ENCODE measurements around the gene SSBP1. TPM values are rescaled to one million over a fixed set of nuclear protein-coding genes. Genes with fewer than 3 reads are reported as not detected.

SSBP1 gene
- total and polyA plus RNA-seq, 2 of the 4 experiments (the other 2 are of a cell fraction) = 158 to 204 TPM

GRCh38 chr7:141729020-141729419, 9.1 kb upstream of the SSBP1 start:
- Histone ChIP-seq H3K9ac (ENCODE audit: low read depth, low read length) (no peak overlapping the region), H3K23ac (ENCODE audit: low read depth, low read length) (no peak overlapping the region), H3K4me3 (ENCODE audit: insufficient read depth, low read depth, low read length) (no peak overlapping the region), H2AK5ac (ENCODE audit: low read depth, low read length) (no peak overlapping the region), H2AK9ac (replicated peaks; ENCODE audit: low read depth, low read length, poor library complexity) (no peak overlapping the region), H4K20me1 (ENCODE audit: insufficient read depth, low read length) (no peaks in the 10 kb centered on the region), H3K18ac (ENCODE audit: low read depth, low read length) (no peak overlapping the region), H2BK20ac (ENCODE audit: low read depth, low read length) (no peak overlapping the region), H3K56ac (ENCODE audit: extremely low read depth, insufficient read depth, low read length) (no peak overlapping the region), H3K27me3 (ENCODE audit: control insufficient read depth, insufficient read depth, low read length) (no peaks in the 10 kb centered on the region), H2BK15ac (ENCODE audit: low read depth, low read length) (no peak overlapping the region), H3K9me3 (ENCODE audit: control insufficient read depth, insufficient read depth, low read length) (no peaks in the 10 kb centered on the region), H3K4me1 (ENCODE audit: control insufficient read depth, insufficient read depth, low read length) (no peaks in the 10 kb centered on the region), H2AFZ (replicated peaks; ENCODE audit: low read length, poor library complexity) (no peak overlapping the region), H3K36me3 (ENCODE audit: control insufficient read depth, insufficient read depth, low read length) (no peaks in the 10 kb centered on the region), H3K27ac (ENCODE audit: insufficient read depth, low read length) (no peak overlapping the region), H3K14ac (replicated peaks; ENCODE audit: low read depth, low read length) (no peak overlapping the region), H4K5ac (ENCODE audit: low read depth, low read length) (no peak overlapping the region), H3K4me2 (ENCODE audit: low read depth, low read length) (no peak overlapping the region), H3K4ac (ENCODE audit: low read depth, low read length) (no peak overlapping the region), H2BK5ac (ENCODE audit: low read depth, low read length, poor library complexity, severe bottlenecking) (no peak overlapping the region), H3K79me1 (ENCODE audit: low read depth in 1 of 2, low read length in 2 of 2) (no peaks in the 10 kb centered on the region), H2BK120ac (ENCODE audit: low read depth, low read length) (no peak overlapping the region), H4K8ac (ENCODE audit: low read depth in 2 of 2, low read length in 2 of 2) (no peak overlapping the region), H4K91ac (ENCODE audit: insufficient read depth, low read depth, low read length) (no peak overlapping the region), H3K9me1 (ENCODE audit: insufficient read depth, low read length) (no peaks in the 10 kb centered on the region)
- ATAC-seq (ENCODE audit: low read depth) (no peak), DNase-seq (no peak)
- no CpG with 5 or more reads among the region's 1 CpG for WGBS, 2 experiments (ENCODE audit: extremely low coverage in 2 of 2, insufficient read length in 1 of 2)
- POLR2A ChIA-PET (ENCODE audit: unreplicated experiment) = no interaction called here
- in situ Hi-C loops (cut with MboI; ENCODE audit: low sequenced_read_pairs) (no loop called here), dilution Hi-C loops (cut with HindIII; ENCODE audit: low sequenced_read_pairs, unreplicated experiment) (no loop called here), intact Hi-C loops (cut with micrococcal nuclease) (loop anchor here (2.0 kb wide), 1 partner anchor 20 kb away; the partner anchor contains the start of gene WEE2)
- CTCF ChIA-PET = no interaction called here
- TF ChIP-seq CTCF (conservative IDR thresholded peaks at IDR 0.05; ENCODE audit: low read depth, low read length) (no peak), POLR2A (IDR thresholded peaks at IDR 0.05; ENCODE audit: low read depth, low read length) (no peak), RAD21 (IDR thresholded peaks at IDR 0.05; ENCODE audit: low read length) (no peak), CHD1 (IDR thresholded peaks at IDR 0.05; ENCODE audit: low read depth, low read length) (no peak), BHLHE40 (IDR thresholded peaks at IDR 0.05; ENCODE audit: low read depth, low read length) (no peak), SMC3 (IDR thresholded peaks at IDR 0.05; ENCODE audit: low read depth, low read length) (no peak), RFX5 (IDR thresholded peaks at IDR 0.05; ENCODE audit: low read depth, low read length) (no peak), ELK1 (IDR thresholded peaks at IDR 0.05; ENCODE audit: borderline replicate concordance, low read depth, low read length) (no peak), USF2 (IDR thresholded peaks at IDR 0.05; ENCODE audit: low read depth, low read length) (no peak), MAZ (IDR thresholded peaks at IDR 0.05; ENCODE audit: borderline replicate concordance, low read depth, low read length) (no peak), FOS (IDR thresholded peaks at IDR 0.05; ENCODE audit: low read depth, low read length) (no peak), NFE2L2 (IDR thresholded peaks at IDR 0.05; ENCODE audit: low read depth, low read length) (no peak), CEBPB (IDR thresholded peaks at IDR 0.05; ENCODE audit: low read depth, low read length) (no peak), MXI1 (IDR thresholded peaks at IDR 0.05; ENCODE audit: borderline replicate concordance, low read depth, low read length) (no peak), RCOR1 (IDR thresholded peaks at IDR 0.05; ENCODE audit: insufficient replicate concordance, low read length) (no peak), MAFK (IDR thresholded peaks at IDR 0.05; ENCODE audit: low read depth, low read length) (no peak)
- BruUV-seq (replicated peaks) = no TSS peak
